ENCODE measurements around the gene DTL.
A peak's percentile ranks its signal among the peaks of the same experiment; 100 is the strongest.
"Not testable (repeated sequence)": the region's sequence is repeated elsewhere in the genome, so short reads cannot be mapped to it uniquely, and the experiment has no call there.

The DTL gene, protein sequence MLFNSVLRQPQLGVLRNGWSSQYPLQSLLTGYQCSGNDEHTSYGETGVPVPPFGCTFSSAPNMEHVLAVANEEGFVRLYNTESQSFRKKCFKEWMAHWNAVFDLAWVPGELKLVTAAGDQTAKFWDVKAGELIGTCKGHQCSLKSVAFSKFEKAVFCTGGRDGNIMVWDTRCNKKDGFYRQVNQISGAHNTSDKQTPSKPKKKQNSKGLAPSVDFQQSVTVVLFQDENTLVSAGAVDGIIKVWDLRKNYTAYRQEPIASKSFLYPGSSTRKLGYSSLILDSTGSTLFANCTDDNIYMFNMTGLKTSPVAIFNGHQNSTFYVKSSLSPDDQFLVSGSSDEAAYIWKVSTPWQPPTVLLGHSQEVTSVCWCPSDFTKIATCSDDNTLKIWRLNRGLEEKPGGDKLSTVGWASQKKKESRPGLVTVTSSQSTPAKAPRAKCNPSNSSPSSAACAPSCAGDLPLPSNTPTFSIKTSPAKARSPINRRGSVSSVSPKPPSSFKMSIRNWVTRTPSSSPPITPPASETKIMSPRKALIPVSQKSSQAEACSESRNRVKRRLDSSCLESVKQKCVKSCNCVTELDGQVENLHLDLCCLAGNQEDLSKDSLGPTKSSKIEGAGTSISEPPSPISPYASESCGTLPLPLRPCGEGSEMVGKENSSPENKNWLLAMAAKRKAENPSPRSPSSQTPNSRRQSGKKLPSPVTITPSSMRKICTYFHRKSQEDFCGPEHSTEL

DNA sequence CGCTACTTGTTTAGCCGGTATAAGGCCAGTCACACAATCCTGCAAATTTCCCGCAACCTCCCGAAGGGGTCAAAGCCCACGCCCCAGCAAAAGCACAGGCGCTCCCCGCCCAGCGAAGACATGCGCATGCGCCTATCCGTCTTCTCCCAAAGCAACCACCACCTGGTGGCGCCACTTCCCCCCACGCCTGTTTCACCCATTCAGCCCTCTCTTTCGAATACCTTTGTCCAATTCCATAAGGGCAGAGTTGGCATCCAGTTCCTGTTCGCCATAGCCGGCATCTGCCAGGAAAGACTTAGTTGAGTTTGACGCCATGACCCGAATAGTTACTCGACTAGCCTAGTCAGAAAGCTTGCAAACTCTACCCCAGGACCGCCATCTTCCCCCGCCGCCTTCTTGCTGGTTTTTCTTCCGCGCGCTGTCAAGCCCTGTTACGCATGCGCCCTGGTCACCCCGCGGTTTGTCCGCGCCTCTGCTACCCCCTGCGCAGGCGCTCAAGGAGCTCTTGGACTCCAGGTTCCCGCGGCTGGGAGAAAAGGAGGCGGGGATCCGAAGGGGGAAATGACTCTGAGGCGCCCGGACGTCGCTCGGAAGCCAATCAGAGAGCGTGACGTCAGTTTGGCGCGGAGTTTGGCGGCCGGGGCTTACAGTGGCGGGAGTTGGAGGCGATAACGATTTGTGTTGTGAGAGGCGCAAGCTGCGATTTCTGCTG is at the start of gene DTL, which contains the start of gene INTS7:
Gene DTL, plus strand, starts transcription at position 626 of the 712 bp plus-strand sequence. CDS start 143 bp downstream, outside the sequence.
Gene INTS7, minus strand, starts transcription at position 435 of the 712 bp plus-strand sequence. Its CDS starts 120 bp downstream, at position 315.
- peak; percentile 98 for DNase-seq (ENCODE audit: low read depth)

- no peak for DNase-seq (ENCODE audit: low read depth)
Observed at GRCh38 chr1:211986628-211987254, 48.8 kb upstream of the DTL start.

GRCh38 chr1:211991695-211992094 is 43.9 kb upstream of the DTL start:
- DNase-seq (ENCODE audit: low read depth), result no peak

GRCh38 chr1:211997426-211997825 is 38.1 kb upstream of the DTL start:
- DNase-seq (ENCODE audit: low read depth), result not testable (repeated sequence)

- DNase-seq (ENCODE audit: low read depth), result no peak
Observed at GRCh38 chr1:212002536-212002935, 33.0 kb upstream of the DTL start.

DNA sequence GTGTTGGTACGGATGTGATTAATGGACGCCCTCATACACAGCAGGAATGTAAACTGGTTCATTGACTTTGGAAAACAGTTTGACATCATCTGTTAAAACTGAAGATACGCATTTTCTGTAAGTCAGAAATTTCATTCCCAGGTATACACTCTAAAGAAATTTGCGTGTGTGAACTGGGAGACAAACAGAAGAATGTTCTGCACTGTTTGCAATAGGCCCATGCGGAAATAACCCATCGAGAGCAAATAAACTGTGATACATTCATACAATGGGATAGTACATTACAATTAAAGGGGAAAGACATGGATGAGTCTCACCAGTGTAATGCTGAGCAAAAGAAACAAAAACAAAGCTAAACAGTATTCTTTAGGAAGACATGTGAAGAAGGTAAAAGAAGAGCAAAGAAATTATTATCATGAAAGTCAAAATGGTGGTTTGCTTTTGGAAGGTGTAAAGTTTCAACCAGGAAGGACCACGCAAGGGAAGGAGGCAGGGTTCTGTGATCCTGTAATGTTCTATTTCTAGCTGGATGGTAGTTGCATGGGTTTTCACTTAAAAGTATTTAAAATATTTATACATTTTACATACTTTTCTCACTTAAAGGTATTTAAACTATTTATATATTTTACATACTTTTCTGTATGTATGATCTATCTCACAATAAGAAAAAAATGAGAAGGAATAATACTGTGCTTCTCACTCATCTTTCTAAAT is 30.5 kb upstream of the DTL start:
- no peak for DNase-seq (ENCODE audit: low read depth)

- no peak for DNase-seq (ENCODE audit: low read depth)
Observed at GRCh38 chr1:212007178-212007577, 28.4 kb upstream of the DTL start.

DNA sequence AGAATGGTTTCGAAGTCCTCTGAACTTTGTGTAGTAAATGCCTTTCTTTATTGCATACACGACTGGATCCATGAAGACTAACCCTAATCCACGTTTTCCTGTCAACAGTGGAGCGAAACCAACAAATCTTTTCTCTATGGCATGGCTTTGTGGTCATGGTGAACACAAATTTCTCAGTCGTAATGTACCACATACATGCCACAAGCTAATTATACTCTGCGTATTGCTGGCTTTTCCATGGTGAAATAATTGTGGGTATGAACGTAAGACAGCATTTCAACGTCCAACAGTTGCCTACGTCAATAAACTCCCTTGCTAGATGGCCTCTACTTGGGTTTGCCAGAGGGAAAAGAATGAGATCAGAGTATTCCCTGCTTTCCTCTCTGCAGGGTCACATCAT is 27.7 kb upstream of the DTL start:
- DNase-seq (ENCODE audit: low read depth), result no peak

GRCh38 chr1:212009561-212009960 is 26.0 kb upstream of the DTL start:
- no peak for DNase-seq (ENCODE audit: low read depth)

DNA sequence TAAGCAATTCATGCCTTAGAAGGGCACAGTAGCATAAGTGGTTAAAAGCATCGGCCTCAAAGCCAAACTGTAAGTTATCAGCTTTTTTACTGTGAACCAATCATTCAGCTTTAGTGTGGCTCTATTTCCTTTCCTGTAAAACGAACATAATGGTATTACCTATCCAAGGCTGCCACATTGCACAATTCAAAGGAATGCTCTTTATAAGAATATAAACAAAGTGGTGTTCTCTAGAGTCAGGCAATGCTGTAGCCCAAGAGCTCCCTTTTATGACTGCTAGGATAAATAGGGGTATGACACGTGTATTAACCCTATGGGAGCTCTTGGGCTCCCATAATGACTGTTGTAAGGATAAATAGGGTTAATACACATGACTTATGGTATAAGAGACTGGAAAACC is 25.5 kb upstream of the DTL start:
- DNase-seq (ENCODE audit: low read depth), result no peak

GRCh38 chr1:212012034-212012740 is 23.4 kb upstream of the DTL start:
- DNase-seq (ENCODE audit: low read depth), result peak; percentile 48

DNA sequence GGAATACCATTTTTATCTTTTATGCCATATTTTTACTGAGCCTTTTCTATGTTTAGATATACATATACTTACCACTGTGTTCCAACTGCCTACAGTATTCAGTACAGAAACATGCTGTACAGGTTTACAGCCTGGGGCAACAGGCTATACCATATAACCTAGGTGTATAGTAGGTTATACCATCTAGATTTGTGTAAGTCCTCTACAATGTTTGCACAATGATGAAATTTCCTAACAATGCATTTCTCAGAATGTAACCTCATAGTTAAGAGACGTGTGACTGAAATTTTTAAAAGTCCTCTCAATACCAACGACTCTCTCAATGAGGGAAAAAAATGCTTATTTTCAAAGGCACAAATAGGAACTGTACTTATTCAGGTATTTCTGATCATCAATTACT is 21.9 kb upstream of the DTL start:
- DNase-seq (ENCODE audit: low read depth), result no peak

GRCh38 chr1:212020975-212021374 is 14.6 kb upstream of the DTL start:
- no peak for DNase-seq (ENCODE audit: low read depth)

GRCh38 chr1:212021563-212021962 is 14.0 kb upstream of the DTL start:
- no peak for DNase-seq (ENCODE audit: low read depth)

DNA sequence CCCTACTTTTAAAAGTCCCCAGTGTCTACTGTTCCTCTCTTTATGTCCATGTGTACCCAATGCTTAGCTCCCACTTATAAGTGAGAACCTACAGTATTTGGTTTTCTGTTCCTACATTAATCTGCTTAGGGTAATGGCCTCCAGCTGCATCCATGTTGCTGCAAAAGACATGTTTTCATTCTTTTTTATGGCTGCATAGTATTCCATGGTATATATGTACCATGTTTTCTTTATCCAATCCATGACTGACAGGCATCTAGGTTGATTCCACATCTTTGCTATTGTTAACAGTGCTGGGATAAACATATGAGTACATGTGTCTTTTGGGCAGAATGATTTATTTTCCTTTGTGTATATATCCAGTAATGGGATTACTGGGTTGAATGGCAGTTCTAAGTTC is 12.6 kb upstream of the DTL start:
- DNase-seq (ENCODE audit: low read depth), result not testable (repeated sequence)

DNA sequence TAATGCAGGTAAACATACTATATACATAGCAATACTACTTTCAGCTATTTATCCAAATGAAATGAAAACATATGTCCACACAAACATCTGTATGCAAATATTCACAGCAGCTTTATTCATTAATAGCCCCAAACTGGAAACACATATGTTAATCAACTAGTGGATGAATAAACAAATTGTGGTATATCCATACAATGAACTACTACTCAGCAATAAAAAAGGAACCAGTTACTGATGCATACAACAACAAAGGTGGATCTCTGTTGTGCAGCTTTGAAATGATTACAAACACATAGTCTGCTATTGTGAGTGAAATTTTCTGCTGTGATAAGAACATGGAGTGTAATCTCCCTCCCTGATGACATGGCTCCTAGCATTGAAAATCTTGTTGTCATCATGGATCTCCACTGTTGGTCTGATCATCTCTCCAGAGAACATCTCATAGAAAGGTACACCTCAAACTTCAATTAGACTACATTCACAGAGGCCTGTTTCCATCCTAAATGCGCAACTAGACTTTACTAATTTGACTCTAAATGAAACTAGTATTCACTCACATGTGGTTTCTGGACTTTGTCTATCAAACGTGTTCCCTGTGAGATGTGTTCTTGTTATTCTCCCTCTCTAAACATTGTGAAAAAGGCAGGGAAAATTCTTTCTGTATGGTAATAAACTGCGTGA is 10.9 kb upstream of the DTL start:
- DNase-seq (ENCODE audit: low read depth), result no peak

DNA sequence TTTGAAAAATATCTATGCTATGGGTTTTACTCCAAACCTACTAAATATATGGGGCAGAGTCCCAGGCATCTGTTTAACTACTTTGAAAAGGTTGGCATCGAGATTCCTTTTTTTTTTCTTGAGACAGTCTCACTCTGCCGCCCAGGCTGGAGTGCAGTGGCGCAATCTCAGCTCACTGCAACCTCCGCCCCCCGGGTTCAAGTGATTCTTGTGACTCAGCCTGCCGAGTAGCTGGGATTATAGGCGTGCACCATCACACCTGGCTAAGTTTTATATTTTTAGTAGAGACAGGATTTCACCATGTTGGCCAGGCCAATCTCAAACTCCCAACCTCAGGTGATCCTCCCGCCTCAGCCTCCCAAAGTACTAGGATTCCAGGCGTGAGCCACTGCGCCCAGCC is 7.8 kb upstream of the DTL start:
- not testable (repeated sequence) for DNase-seq (ENCODE audit: low read depth)

- DNase-seq (ENCODE audit: low read depth), result no peak
Observed at GRCh38 chr1:212030936-212031528, 4.5 kb upstream of the DTL start.

- no peak for DNase-seq (ENCODE audit: low read depth)
Observed at GRCh38 chr1:212034516-212035122, 929 bp upstream of the DTL start.

Data from stimulated activated CD4-positive, alpha-beta T cell treated with anti-CD3 and anti-CD28 coated beads, Interleukin-2, amount 100 ng/mL, for 4 hours (primary cell).